Cortex of kidney (tissue), 1 donor: ENCODE data around the gene STH.

Experiments
- DNase-seq: peaks from one replicate; lab custom pipeline; 2025; lab: John Stamatoyannopoulos, UW

The STH gene

GRCh38 chr17:46027048-46027975 lies 28.3 kb downstream of the STH start:
- DNase-seq: no peak

- DNase-seq: no peak
These were observed 28.9 kb downstream of the STH start for GRCh38 chr17:46027976-46028325.

- DNase-seq: no peak
These were observed 29.3 kb downstream of the STH start for GRCh38 chr17:46028374-46028773.

DNA sequence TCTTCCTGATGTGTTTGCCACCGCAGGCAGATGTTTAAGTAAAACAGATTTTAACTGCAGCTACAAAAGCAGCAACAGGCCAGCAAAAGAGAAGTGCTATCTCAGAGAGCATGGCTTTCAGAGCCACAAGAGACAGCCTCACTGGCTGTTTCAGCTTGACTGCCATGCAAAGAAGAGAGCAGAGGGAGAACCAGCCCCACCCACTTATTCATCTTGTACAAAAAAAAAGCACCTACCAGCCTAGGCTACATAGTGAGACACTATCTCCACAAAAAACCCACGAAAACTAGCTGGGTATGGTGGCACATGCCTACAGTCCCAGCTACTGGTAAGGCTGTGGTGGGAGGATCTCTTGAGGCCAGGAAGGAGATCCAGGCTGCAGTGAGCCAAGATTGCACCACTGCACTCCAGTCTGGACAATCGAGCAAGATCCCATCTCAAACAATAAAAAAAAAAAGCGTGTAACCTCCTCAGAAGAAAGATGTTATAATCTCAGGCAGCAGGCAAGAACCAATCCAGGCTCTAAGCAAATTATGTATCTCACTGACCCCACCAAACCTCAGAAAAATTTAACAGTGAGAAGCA lies 30.0 kb downstream of the STH start:
- no peak for DNase-seq

GRCh38 chr17:46029627-46030026 lies 30.6 kb downstream of the STH start:
- DNase-seq: no peak

- DNase-seq: no peak
These were observed 31.7 kb downstream of the STH start for GRCh38 chr17:46030752-46031151.

DNA sequence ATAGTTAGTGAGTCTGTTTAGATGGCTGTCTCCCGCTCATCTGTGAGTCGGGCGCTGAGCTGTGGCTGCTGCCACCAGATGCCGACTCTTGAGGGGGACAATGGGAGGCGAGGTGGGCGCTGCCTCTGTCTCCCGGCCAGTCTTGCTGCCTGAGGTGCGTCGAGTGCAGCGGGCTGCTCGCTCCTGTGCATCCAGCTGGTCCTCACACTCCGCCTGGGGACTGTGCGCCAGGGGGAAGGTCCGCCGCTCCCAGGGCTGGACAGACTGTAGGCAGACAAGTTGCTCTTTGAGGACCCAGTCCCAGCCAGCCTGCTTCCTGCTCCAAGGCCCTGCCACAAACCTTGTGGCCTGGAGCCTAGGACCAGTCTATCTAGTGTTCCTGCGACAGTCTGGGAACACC lies 32.4 kb downstream of the STH start:
- DNase-seq: no peak

DNA sequence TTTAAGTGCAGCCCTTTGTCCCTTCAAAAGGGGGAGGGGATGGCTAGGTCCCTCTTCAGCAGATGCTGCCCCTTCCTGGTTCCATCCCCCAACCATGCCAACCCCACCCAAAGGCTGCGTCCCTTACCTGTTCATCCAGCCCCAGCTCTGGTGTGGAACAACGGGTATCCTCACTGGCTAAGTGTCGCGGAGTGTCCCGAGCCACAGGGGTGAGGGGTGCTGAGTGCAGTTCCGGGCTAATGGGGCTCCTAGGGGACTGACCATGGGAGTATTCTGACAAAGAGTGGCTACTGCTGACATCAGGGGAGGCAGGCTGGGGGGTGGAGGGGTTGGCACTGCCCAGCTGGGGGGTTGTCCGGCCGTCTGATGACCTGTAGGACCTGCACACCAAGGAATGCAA lies 32.9 kb downstream of the STH start:
- no peak for DNase-seq

DNA sequence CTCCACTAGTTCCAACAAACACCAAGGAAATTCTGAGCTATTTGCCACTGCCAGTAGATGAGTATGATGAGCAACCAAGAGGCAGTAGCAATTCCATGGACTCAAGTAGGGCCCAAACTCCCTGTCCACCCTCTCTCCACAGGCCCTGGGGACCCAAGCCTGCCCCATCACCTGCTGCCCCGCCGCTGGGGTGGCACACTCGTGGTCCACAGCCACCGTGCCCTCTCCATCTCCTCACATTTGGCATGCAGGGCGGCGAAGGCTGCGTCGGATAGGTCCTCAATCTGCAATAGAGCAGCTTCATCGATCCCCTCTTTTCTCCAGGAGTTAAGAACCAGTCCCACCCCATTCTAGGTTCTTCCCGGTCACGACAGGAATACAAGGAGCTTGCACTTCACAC lies 33.9 kb downstream of the STH start:
- no peak for DNase-seq

GRCh38 chr17:46033392-46033791 lies 34.3 kb downstream of the STH start:
- DNase-seq: no peak

GRCh38 chr17:46035112-46035818 lies 36.2 kb downstream of the STH start:
- no peak for DNase-seq

DNA sequence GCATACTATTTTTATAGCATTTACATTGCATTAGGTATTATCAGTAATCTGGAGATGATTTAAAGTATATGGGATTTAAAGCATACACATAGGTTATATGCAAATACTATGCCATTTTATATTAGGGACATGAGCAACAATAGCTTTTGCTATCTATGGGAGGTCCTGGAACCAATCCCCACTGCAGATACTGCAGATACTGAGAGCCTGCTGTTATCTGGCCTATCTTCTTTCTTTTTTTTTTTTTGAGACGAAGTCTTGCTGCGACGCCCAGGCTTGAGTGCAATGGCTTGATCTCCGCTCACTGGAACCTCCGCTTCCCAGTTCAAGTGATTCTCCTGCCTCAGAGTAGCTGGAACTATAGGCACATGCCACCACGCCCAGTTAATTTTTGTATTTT lies 37.4 kb downstream of the STH start:
- DNase-seq: no peak

DNA sequence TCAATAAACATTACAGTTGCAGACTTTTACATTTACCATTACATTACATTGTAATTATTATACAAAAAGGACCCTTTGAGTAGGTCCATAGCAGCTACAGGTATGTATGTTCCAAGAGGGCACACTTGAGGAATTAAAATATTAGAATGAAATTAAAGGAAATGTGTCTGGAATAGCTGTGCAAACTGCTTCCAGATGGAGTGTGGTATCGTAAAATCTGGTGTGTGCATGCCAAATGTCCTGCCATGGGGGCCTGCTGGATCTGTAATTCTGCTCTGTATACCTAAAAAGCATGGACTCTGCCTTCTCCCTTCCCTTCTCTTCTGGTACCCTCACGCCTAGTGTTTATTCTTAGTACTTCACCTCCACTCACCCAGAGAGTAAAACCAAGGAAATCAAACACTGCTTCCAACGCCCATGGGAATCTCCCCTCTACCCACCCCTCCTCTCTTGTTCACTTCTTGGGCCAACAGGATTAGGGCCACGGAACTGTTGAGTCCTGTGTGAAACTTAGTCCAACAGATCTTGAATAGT lies 38.7 kb downstream of the STH start:
- no peak for DNase-seq

DNA sequence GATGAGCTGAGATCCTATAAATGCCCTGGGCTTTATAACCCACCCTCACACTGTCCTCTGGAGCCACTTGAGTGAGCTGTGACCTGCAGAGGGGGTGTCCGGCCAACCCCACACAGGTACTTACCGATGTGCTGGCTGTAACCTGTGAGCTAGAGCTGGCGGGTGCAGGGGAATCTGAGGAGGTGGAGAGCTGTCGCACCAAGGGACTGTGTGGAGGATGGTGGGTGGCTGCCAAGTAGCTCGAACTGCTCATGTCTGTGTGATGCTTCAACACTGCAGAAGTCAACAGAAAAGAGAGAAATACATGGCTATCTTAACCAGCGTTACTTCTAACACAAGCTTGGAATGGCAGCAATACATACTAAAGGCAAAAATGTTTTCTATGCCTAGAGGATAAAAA lies 39.4 kb downstream of the STH start:
- no peak for DNase-seq

DNA sequence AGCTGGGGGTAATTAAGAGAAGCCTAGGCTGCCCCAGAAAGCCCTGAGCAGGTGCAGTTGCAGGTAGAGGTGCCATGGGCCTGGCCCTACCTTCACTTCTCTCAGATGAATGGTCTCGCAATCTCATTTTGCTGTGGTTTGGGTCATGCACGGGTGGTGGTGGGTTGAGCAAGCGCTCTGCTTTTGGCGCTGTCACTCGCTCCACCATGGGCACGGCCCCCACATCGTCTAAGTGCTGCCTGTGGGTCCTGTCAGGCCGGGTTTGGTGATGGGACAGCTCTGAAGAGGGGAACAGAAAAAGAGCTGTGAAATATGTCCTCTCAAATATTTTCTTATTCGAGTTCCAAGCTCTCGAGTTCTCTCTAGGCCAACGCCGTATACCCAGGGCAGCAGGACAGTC lies 39.9 kb downstream of the STH start:
- no peak for DNase-seq

DNA sequence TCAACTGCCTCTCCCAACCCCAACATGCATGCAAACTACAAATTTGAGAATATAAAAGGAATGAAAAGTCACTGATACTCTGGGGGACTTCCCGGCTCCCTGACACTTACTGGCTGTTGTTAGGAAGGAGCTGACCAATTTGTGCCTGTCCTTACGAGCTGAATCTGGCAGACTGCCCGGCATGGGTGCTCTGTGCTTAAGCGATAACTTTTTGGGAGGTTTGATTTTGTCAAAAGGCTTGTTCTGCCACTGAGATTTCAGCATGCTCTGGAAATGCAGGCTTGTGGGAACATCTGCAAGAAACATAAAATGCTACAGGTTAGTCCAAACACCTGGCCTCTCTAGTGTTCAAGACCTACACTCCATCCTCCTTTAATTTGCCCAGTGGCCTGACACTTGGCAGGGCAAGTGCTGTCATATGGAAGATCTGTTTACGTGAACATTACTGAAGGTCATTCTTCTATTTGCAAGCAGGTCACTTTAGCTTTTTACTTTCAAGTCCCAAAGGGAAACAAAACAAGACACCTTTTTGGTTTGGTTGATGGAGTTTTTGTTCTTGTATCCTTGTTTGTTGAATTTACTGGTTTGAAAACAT lies 40.6 kb downstream of the STH start:
- DNase-seq: no peak

DNA sequence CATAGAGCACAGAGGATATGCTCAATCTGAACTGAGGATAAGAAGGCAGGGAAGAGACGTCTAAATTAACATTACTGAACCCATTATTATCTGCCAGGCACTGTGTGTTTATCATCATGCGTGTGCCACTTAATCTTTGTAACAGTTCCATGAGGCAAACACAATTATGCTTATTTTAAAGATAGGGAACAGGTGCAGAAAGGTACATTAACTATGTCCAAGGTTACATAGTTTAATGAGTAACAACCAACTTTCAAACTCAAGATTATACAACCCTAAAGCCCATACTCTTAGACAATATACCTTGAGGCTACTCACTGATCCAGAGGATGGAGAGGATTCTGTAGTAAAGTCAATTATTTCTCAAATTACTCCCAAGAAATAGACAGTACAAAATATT lies 43.2 kb downstream of the STH start:
- no peak for DNase-seq

GRCh38 chr17:46042925-46043324 lies 43.9 kb downstream of the STH start:
- no peak for DNase-seq

- DNase-seq: no peak
These were observed 44.6 kb downstream of the STH start for GRCh38 chr17:46043606-46044005.

GRCh38 chr17:46044286-46044928 lies 45.4 kb downstream of the STH start:
- no peak for DNase-seq

DNA sequence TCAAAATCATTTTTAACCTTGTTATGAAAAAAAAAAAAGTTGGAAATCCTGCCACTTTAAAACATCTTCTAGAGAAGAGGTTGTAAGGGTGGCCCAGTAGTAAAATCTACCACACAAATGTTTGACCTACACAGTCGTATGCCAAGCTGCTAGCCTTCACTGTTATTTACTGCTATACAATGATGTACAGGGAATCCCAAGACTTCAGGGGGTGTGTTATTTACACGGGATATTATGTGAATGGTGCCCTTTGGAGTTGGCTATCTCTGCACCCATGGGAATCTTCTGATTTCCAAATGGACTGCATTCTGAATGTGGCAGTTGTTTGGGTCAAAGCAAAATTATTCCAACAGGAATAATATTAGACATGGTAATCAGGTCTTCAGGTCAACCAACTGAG lies 45.9 kb downstream of the STH start:
- DNase-seq: no peak

GRCh38 chr17:46045639-46046038 lies 46.6 kb downstream of the STH start:
- DNase-seq: no peak
